DOHH2 (cell line): Measurements from ENCODE around the gene CNDP1.

Experiments
- H3F3A ChIP-seq: fragments of 200-600 bp; sonication (generic), shearing (Covaris generic); 2 replicates; pipeline ENCODE4 v1.6.0; 2016; ENCODE audit warnings: antibody characterized with exemption, mild to moderate bottlenecking; ENCODE audit not compliant: control insufficient read depth, insufficient read depth
- H3K27ac ChIP-seq: fragments of 200-600 bp; sonication (generic); 2 replicates; pipeline ENCODE4 v1.5.1; 2014; ENCODE audit warnings: low read depth, mild to moderate bottlenecking, low read length, moderate library complexity
- H3K27me3 ChIP-seq: fragments of 200-600 bp; sonication (generic); 2 replicates; pipeline ENCODE4 v1.6.1; 2014; ENCODE audit warnings: mild to moderate bottlenecking, low read length, mixed read lengths; ENCODE audit not compliant: control insufficient read depth
- H3K36me3 ChIP-seq: fragments of 200-600 bp; sonication (generic); 2 replicates; pipeline ENCODE4 v1.6.1; 2014; ENCODE audit warnings: mild to moderate bottlenecking, low read length, moderate library complexity, mixed read lengths; ENCODE audit not compliant: control insufficient read depth
- H3K4me1 ChIP-seq: fragments of 200-600 bp; sonication (generic); 2 replicates; pipeline ENCODE4 v1.6.1; 2014; ENCODE audit warnings: mild to moderate bottlenecking, low read length, mixed read lengths; ENCODE audit not compliant: control insufficient read depth
- H3K4me2 ChIP-seq: fragments of 200-600 bp; sonication (generic); 2 replicates; pipeline ENCODE4 v1.6.0; 2014; ENCODE audit warnings: mild to moderate bottlenecking, low read length, moderate library complexity
- H3K4me3 ChIP-seq: fragments of 200-600 bp; sonication (generic); 2 replicates; pipeline ENCODE4 v1.5.1; 2014; ENCODE audit warnings: mild to moderate bottlenecking, low read length, mixed read lengths
- H3K79me2 ChIP-seq: fragments of 200-600 bp; sonication (generic); 2 replicates; pipeline ENCODE4 v1.6.1; 2014; ENCODE audit warnings: mild to moderate bottlenecking, low read length, mixed read lengths; ENCODE audit not compliant: control insufficient read depth
- H3K9me2 ChIP-seq: fragments of 200-600 bp; sonication (generic); replicated peaks from 2 replicates; pipeline ENCODE4 v1.6.1; 2014; ENCODE audit warnings: mild to moderate bottlenecking, low read length, mixed read lengths; ENCODE audit not compliant: control insufficient read depth
- H3K9me3 ChIP-seq: fragments of 200-600 bp; sonication (generic); 2 replicates; pipeline ENCODE4 v1.6.1; 2014; ENCODE audit warnings: antibody characterized with exemption, low read length, mixed read lengths; ENCODE audit not compliant: control insufficient read depth, insufficient read depth
- H4K20me1 ChIP-seq: fragments of 200-600 bp; sonication (generic); 2 replicates; pipeline ENCODE4 v1.6.0; 2014; ENCODE audit warnings: low read depth, mild to moderate bottlenecking, antibody characterized with exemption, low read length, moderate library complexity; ENCODE audit not compliant: control insufficient read depth, insufficient read depth
- EZH2phosphoT487 ChIP-seq: fragments of 200-600 bp; sonication (generic); IDR thresholded peaks from 2 replicates; pipeline ENCODE4 v1.6.1; 2017; ENCODE audit warnings: borderline replicate concordance, mild to moderate bottlenecking, antibody characterized with exemption, low read length, moderate library complexity, mixed read lengths
- TF ChIP-seq, protein P1 (sequence below): fragments of 200-600 bp; sonication (generic); IDR thresholded peaks from one replicate; pipeline ENCODE4 v1.5.1; 2014; ENCODE audit warnings: antibody characterized with exemption, mild to moderate bottlenecking, low read depth, low read length; ENCODE audit not compliant: poor library complexity, severe bottlenecking

The CNDP1 gene

DNA sequence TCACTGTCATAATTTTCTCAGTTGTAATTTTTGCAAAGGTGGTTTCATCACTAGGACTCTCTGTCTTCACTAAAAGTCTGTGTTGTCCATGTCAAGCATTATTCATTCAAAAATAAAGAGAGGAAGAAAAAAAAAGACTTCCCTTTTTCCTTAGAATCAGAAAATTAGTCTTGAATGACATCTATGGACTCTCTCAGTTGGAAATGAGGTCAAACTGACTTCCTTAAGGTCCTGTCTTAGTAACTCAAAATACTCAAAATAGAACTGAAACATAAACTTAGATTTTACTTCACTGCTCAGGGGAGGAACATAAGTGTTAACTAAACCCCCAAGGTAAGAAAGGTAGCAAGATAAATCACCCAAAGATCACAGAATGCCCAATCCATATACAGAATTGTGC, 61.1 kb downstream of the CNDP1 start:
- peak overlapping the region; percentile 93 for H3K4me2 ChIP-seq
- H3K9me2 ChIP-seq = no peaks in the 10 kb centered on the region
- peaks cover 6% of the 10 kb centered on the region; the same call in 1 of the 2 replicates for H3F3A ChIP-seq
- H3K4me3 ChIP-seq = peak overlapping the region; percentile 88
- H3K79me2 ChIP-seq = peaks cover 52% of the 10 kb centered on the region
- peaks cover 38% of the 10 kb centered on the region for H3K36me3 ChIP-seq
- peaks cover 30% of the 10 kb centered on the region for H3K4me1 ChIP-seq
- H3K27ac ChIP-seq = no peak overlapping the region
- no peak for TF ChIP-seq EZH2phosphoT487
- TF ChIP-seq, protein P1, sequence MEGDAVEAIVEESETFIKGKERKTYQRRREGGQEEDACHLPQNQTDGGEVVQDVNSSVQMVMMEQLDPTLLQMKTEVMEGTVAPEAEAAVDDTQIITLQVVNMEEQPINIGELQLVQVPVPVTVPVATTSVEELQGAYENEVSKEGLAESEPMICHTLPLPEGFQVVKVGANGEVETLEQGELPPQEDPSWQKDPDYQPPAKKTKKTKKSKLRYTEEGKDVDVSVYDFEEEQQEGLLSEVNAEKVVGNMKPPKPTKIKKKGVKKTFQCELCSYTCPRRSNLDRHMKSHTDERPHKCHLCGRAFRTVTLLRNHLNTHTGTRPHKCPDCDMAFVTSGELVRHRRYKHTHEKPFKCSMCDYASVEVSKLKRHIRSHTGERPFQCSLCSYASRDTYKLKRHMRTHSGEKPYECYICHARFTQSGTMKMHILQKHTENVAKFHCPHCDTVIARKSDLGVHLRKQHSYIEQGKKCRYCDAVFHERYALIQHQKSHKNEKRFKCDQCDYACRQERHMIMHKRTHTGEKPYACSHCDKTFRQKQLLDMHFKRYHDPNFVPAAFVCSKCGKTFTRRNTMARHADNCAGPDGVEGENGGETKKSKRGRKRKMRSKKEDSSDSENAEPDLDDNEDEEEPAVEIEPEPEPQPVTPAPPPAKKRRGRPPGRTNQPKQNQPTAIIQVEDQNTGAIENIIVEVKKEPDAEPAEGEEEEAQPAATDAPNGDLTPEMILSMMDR = no peak
- no peaks in the 10 kb centered on the region for H4K20me1 ChIP-seq
- H3K27me3 ChIP-seq = no peaks in the 10 kb centered on the region
- no peaks in the 10 kb centered on the region for H3K9me3 ChIP-seq

DNA sequence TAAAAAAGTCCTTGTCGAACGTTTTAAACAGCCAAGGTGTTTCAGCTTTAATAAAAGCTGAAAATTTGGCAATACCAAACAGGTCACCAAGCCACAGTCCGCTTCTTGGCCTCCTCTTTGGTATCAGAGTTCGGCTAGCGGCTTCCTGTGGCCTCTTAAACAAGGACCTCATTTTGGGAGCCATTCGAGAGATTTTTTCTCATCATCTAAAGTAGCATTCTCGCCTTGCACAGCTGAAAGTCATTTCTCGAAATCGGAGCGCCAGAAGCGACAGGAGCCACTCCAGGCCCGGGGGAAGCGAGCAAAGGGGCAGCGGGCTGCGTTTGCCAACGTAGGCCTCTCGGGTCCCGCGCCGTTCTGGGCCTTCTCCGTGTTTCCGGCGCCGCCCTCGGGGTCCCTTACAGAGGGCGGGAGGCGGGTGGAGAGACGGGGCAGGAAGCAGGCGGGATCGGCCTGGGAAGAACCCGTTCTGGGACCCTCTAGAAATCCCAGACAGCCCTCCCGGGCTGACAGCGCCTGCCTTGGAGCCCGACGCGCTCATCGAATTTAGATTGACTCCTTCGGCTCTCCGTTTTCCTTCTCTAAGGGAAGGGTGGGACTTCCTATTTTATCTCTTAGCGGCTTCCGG, 62.8 kb downstream of the CNDP1 start:
- no peaks in the 10 kb centered on the region for H3K27me3 ChIP-seq
- H3K79me2 ChIP-seq = peaks cover 69% of the 10 kb centered on the region
- no peaks in the 10 kb centered on the region for H3K9me2 ChIP-seq
- H3K4me2 ChIP-seq = peak overlapping the region; percentile 93
- H3F3A ChIP-seq = peaks cover 6% of the 10 kb centered on the region; the same call in 1 of the 2 replicates
- H4K20me1 ChIP-seq = no peaks in the 10 kb centered on the region
- TF ChIP-seq, protein P1 = no peak
- TF ChIP-seq EZH2phosphoT487 = no peak
- peaks cover 30% of the 10 kb centered on the region for H3K4me1 ChIP-seq
- H3K36me3 ChIP-seq = peaks cover 38% of the 10 kb centered on the region
- H3K9me3 ChIP-seq = no peaks in the 10 kb centered on the region
- peak overlapping the region; percentile 88 for H3K4me3 ChIP-seq
- H3K27ac ChIP-seq = peak overlapping the region; percentile 87

DNA sequence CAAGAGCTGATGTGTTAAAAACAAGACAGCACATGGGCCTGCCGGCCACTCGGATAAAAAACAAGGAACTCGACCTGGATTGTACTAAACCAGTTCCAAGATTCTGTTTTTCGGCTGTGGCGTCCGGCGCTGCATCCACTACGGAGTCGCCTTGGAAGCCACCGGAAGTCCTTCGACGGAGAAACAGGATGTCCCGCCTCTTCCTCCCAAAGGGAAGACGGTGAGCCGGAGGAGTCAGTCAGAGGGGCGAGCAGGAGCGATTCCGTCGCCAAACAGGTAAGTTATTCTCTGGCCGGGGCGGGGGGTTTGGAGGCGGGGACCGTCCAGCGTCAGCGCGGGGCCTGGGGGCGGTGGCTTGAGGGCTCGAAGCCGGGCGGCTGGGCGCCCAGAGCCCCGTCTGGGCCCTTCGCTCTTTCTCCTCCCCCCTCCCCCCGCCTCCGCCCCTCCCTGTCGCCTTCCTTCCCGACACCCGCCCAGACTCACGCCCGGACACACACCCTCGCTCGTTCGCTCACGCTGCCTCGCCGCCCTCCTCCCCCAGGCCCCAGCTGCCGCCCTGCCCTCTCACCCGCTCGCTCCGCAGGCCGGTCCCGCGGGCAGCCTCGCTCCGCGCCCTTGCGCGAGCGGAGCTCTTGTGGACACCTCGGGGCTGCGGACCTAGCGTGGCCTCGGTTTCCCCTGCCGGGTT, 63.5 kb downstream of the CNDP1 start, which contains the start of gene ZNF407:
ZNF407 (plus strand) TSS at position 209 of the 688 bp plus-strand sequence. CDS start 33,150 bp downstream, outside the sequence.
- Histone ChIP-seq H4K20me1 (no peaks in the 10 kb centered on the region), H3K9me2 (no peaks in the 10 kb centered on the region), H3K4me2 (peak within 1 kb of the TSS; percentile 93), H3K9me3 (no peaks in the 10 kb centered on the region), H3K4me1 (peaks cover 30% of the 10 kb centered on the region), H3F3A (peaks cover 6% of the 10 kb centered on the region; the same call in 1 of the 2 replicates), H3K27me3 (no peaks in the 10 kb centered on the region), H3K4me3 (peak within 1 kb of the TSS; percentile 88), H3K36me3 (peaks cover 38% of the 10 kb centered on the region), H3K79me2 (peaks cover 76% of the 10 kb centered on the region), H3K27ac (peak within 1 kb of the TSS; percentile 87)
- no peak for TF ChIP-seq EZH2phosphoT487
- TF ChIP-seq, protein P1 = no peak
